Mammary epithelial cell (primary cell): ENCODE measurements around the gene C6orf141.

ENCODE experiments used
- CTCF ChIP-seq, 2 donors: IDR thresholded peaks in 1 of 2; conservative IDR thresholded peaks in 1 of 2; 2 replicates each; pipeline ENCODE4 v1.5.1; 2011 to 2012; ENCODE audit warnings: inconsistent platforms in 2 of 2, low read length in 2 of 2, mild to moderate bottlenecking in 2 of 2, control low read depth in 1 of 2, low read depth in 1 of 2; ENCODE audit not compliant: insufficient read depth in 1 of 2; ENCODE audit errors: extremely low read depth in 1 of 2
- EZH2 ChIP-seq: IDR thresholded peaks from 2 replicates; pipeline ENCODE4 v1.6.1; 2012; ENCODE audit warnings: low read length, inconsistent platforms, borderline replicate concordance

- TF ChIP-seq CTCF (conservative IDR thresholded peaks at IDR 0.05 in 1 of 2, IDR thresholded peaks at IDR 0.05 in 1 of 2; ENCODE audit: extremely low read depth in 1 of 2, insufficient read depth in 1 of 2, low read depth in 1 of 2, low read length in 2 of 2) (no peak), EZH2 (no peak)
Measured at GRCh38 chr6:49553384-49553783, 2.9 kb downstream of the C6orf141 start.
